Gastrocnemius medialis (tissue), 4 donors: ENCODE data around the gene NOX3. TPM values are rescaled to one million over a fixed set of nuclear protein-coding genes. Genes with fewer than 3 reads are reported as not detected.
"Not testable (repeated sequence)": the region's sequence is repeated elsewhere in the genome, so short reads cannot be mapped to it uniquely, and the experiment has no call there.

Experiments used
- ATAC-seq, 2 donors: fragments of 150-250 bp; one replicate each; pipeline ENCODE4 v1.9.1; 2016
- DNase-seq, 2 donors: peaks; one replicate each; pipeline ENCODE4 v3.0.0-alpha.2; 2019
- H3K27ac ChIP-seq, 4 donors: fragments of 200-600 bp; sonication (generic); 1 replicate in 1 of 4; 2 replicates in 3 of 4; pipeline ENCODE4 v1.5.1; 2016 to 2018; ENCODE audit warnings: mild to moderate bottlenecking in 2 of 4, moderate library complexity in 1 of 4
- H3K27me3 ChIP-seq, 3 donors: fragments of 200-600 bp; sonication (generic) in 2 of 3; 1 replicate in 1 of 3; 2 replicates in 2 of 3; pipeline versions ENCODE4 v1.5.1 to v1.6.0; 2016 to 2019; ENCODE audit warnings: mild to moderate bottlenecking in 1 of 3, moderate library complexity in 1 of 3
- H3K36me3 ChIP-seq, 2 donors: fragments of 200-600 bp; sonication (generic) in 1 of 2; one replicate each; pipeline ENCODE4 v1.5.1; 2017 to 2018
- H3K4me1 ChIP-seq, 2 donors: fragments of 200-600 bp; sonication (generic) in 1 of 2; one replicate each; pipeline ENCODE4 v1.5.1; 2016 to 2017; ENCODE audit warnings: mild to moderate bottlenecking in 2 of 2
- H3K4me3 ChIP-seq, 4 donors: fragments of 200-600 bp; sonication (generic) in 3 of 4; 1 replicate in 1 of 4; 2 replicates in 3 of 4; pipeline ENCODE4 v1.5.1; 2016 to 2019; ENCODE audit warnings: mild to moderate bottlenecking in 2 of 4
- H3K9me3 ChIP-seq, 3 donors: fragments of 200-600 bp; sonication (generic) in 2 of 3; 1 replicate in 1 of 3; 2 replicates in 2 of 3; pipeline ENCODE4 v1.5.1; 2016 to 2019
- POLR2A ChIP-seq, 2 donors: fragments of 450-650 bp; IDR thresholded peaks; one replicate each; pipeline ENCODE4 v1.6.1; 2017; ENCODE audit warnings: antibody characterized with exemption in 2 of 2, mild to moderate bottlenecking in 2 of 2, moderate library complexity in 2 of 2
- in situ Hi-C, 4 donors: fragments of 200-750 bp; cut with MboI; loops; one replicate each; pipeline versions ENCODE4 v1.15.0 to v1.8.0; 2017; ENCODE audit warnings: low sequenced_read_pairs in 4 of 4
- intact Hi-C: fragments of 100-400 bp; cut with DNase I; formaldehyde crosslinking; loops from one replicate; pipeline ENCODE4 v1.15.1; 2023; ENCODE audit warnings: low total_unique reads
- total RNA-seq, 4 donors: library from RNA; depleted of rRNA; stranded (reverse); fragments of >200 nt; gene quantifications; one replicate each; pipeline versions ENCODE4 v1.1.0 to v1.2.3, GENCODE V29; 2016
- TF ChIP-seq, protein P1 (sequence below), 5 experiments: fragments of 450-650 bp in 3 of 5; fragments of 200-600 bp in 2 of 5; sonication (generic) in 2 of 5; IDR thresholded peaks in 4 of 5; conservative IDR thresholded peaks in 1 of 5; 1 replicate in 4 of 5; 2 replicates in 1 of 5; pipeline ENCODE4 v1.5.1; 2016 to 2019; ENCODE audit warnings: antibody characterized with exemption in 5 of 5, mild to moderate bottlenecking in 3 of 5, moderate library complexity in 3 of 5

NOX3 gene
- total RNA-seq, 4 donors from 2014 or later = not detected

DNA sequence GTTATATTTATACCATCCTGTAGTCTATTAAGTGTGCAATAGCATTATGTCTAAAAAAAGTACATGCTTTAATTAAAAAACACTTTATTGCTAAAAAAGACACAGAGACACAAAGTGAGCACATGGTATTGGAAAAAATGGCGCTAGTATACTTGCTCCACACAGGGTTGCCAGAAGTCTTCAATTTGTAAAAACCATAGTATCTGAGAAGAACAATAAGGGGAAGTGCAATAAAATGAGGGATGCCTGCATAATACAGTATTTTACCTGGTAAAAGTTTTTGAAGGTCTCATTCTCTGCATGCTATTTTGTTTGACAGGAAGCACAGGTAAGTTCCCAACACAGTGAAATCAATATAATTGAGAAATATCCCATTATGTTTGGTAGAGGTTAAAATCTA lies 1.6 kb downstream of the NOX3 start:
- Histone ChIP-seq H3K9me3 (no peaks in the 10 kb centered on the region), H3K4me1 (peaks cover 0 to 7% of the 10 kb centered on the region in 2 donors), H3K27ac (no peak overlapping the region), H3K4me3 (no peak overlapping the region), H3K36me3 (no peaks in the 10 kb centered on the region), H3K27me3 (no peaks in the 10 kb centered on the region)
- intact Hi-C loops = no loop called here
- no peak for TF ChIP-seq POLR2A (IDR thresholded peaks at IDR 0.05)
- TF ChIP-seq, protein P1, sequence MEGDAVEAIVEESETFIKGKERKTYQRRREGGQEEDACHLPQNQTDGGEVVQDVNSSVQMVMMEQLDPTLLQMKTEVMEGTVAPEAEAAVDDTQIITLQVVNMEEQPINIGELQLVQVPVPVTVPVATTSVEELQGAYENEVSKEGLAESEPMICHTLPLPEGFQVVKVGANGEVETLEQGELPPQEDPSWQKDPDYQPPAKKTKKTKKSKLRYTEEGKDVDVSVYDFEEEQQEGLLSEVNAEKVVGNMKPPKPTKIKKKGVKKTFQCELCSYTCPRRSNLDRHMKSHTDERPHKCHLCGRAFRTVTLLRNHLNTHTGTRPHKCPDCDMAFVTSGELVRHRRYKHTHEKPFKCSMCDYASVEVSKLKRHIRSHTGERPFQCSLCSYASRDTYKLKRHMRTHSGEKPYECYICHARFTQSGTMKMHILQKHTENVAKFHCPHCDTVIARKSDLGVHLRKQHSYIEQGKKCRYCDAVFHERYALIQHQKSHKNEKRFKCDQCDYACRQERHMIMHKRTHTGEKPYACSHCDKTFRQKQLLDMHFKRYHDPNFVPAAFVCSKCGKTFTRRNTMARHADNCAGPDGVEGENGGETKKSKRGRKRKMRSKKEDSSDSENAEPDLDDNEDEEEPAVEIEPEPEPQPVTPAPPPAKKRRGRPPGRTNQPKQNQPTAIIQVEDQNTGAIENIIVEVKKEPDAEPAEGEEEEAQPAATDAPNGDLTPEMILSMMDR (IDR thresholded peaks at IDR 0.05 in 4 of 5, conservative IDR thresholded peaks at IDR 0.05 in 1 of 5) = no peak
- ATAC-seq = no peak
- in situ Hi-C loops = no loop called here
- no peak for DNase-seq

DNA sequence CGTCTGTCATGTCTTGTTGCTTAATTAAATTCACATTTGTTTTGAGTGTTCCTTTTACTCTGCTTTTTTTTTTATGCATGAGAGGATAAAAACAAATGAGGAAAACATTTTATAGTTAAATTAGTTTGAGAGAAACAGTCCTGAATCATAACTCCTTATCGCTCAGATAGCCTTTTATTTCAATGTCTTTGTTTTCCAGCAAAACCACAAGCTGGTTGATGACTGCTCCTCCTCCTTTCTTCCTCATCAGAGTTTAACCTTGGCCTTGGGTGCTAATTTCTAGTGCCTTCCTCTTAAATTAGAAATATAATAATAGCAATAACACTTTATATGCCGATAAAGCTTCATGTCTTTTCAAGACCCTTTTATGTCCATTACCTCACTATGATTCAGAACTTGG lies 3.1 kb downstream of the NOX3 start:
- no peaks in the 10 kb centered on the region for H3K27me3 ChIP-seq
- intact Hi-C loops = no loop called here
- in situ Hi-C loops = no loop called here
- H3K4me3 ChIP-seq = no peak overlapping the region
- no peaks in the 10 kb centered on the region for H3K36me3 ChIP-seq
- ATAC-seq (no peak), DNase-seq (no peak)
- H3K9me3 ChIP-seq = no peaks in the 10 kb centered on the region
- TF ChIP-seq, protein P1 (IDR thresholded peaks at IDR 0.05 in 4 of 5, conservative IDR thresholded peaks at IDR 0.05 in 1 of 5) = no peak
- no peak for TF ChIP-seq POLR2A (IDR thresholded peaks at IDR 0.05)
- H3K27ac ChIP-seq = no peak overlapping the region
- peaks cover 0 to 13% of the 10 kb centered on the region in 2 donors for H3K4me1 ChIP-seq

DNA sequence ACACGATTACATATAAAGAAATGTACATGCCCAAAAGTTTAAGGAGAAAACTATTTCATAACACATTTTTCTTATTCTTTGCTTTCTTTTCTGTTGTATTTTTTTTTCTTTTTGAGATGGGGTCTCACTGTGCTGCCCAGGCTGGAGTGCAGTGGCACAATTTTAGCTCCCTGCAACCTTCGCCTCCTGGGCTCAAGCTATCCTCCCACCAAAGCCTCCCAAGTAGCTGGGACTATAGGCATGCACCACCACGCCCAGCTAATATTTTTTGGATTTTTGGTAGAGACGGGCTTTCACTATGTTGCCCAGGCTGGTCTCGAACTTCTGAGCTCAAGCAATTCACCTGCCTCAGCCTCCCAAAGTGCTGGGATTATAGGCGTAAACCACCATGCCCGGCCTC lies 4.1 kb downstream of the NOX3 start:
- DNase-seq, H3K27me3 ChIP-seq, H3K4me3 ChIP-seq, intact Hi-C loops, H3K36me3 ChIP-seq, in situ Hi-C loops, H3K27ac ChIP-seq, H3K9me3 ChIP-seq, ATAC-seq: not testable (repeated sequence)
- peaks cover 0 to 13% of the 10 kb centered on the region in 2 donors for H3K4me1 ChIP-seq

DNA sequence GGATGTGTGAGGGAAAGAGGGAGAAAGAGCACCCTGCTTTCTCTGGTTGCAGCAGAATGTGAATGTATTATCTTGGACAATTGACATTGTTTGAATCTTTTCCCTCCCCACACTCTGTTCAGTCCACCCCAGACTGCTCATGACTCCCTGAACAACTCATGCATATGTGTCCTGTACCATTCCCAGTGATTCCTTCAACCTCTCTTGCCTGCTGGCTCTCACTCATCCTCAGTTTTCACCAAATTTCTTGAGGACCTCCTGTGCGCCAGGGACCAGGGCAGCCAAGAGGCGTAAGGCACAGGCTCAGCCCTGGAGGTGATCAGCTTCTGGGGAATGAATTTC lies 5.4 kb downstream of the NOX3 start:
- Histone ChIP-seq H3K9me3 (no peaks in the 10 kb centered on the region), H3K36me3 (no peaks in the 10 kb centered on the region), H3K27me3 (no peaks in the 10 kb centered on the region), H3K4me3 (no peak overlapping the region), H3K27ac (no peak overlapping the region), H3K4me1 (peaks cover 0 to 13% of the 10 kb centered on the region in 2 donors)
- in situ Hi-C loops (no loop called here), intact Hi-C loops (no loop called here)
- no peak for ATAC-seq
- TF ChIP-seq, protein P1 (IDR thresholded peaks at IDR 0.05 in 4 of 5, conservative IDR thresholded peaks at IDR 0.05 in 1 of 5) = no peak
- TF ChIP-seq POLR2A (IDR thresholded peaks at IDR 0.05) = no peak
- no peak for DNase-seq

DNA sequence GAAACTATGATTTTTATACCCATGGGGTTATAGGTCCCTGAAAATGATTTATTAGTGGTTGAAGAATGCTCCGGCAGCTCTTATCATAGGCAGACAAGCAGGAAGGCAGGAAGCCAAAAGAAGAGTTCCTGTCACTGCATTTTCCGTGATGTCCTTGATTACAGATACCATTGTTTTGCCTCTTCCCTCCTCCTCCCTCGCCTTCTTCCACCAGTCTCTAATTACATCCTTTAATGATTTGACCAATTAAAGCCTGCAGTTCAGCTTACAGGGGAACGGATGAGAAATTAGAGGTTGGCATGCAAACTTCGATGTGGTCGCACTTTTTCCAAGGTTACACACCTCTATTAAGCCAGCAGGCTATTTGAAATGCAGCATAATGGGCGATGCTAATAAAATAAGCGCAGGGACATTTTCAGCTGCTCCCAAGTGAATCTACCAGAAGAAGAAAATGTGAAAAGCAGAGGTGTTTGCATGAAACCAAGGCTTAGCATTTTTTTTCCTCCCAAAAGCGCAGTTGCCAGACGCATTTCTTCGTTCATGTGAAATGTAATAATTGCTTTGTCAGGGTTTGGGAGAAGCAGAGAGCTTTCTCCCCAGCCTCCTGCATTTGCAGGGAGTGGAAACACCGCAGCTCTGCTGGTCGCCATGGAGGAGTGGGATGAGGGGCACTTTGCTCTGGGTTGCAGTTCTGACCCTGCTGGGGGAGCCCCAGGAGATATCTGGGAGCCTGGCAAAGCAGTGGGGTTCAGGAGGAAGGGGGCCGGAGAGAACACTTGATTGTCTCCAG lies 6.0 kb downstream of the NOX3 start:
- in situ Hi-C loops (no loop called here), intact Hi-C loops (no loop called here)

More for the DNA sequence above, 6.0 kb downstream of the NOX3 start:
- DNase-seq = no peak
- Histone ChIP-seq H3K4me3 (no peak overlapping the region), H3K9me3 (no peaks in the 10 kb centered on the region), H3K27me3 (no peaks in the 10 kb centered on the region), H3K36me3 (no peaks in the 10 kb centered on the region), H3K4me1 (peaks cover 0 to 13% of the 10 kb centered on the region in 2 donors), H3K27ac (no peak overlapping the region)
- ATAC-seq = no peak
- no peak for TF ChIP-seq POLR2A (IDR thresholded peaks at IDR 0.05)
- TF ChIP-seq, protein P1 (IDR thresholded peaks at IDR 0.05 in 4 of 5, conservative IDR thresholded peaks at IDR 0.05 in 1 of 5) = no peak
